Right cardiac atrium (tissue), 5 donors: ENCODE data around the gene MACROD2. TPM values are rescaled to one million over a fixed set of nuclear protein-coding genes. Genes with fewer than 3 reads are reported as not detected.
A peak's percentile ranks its signal among the peaks of the same experiment; 100 is the strongest.
"Not testable (repeated sequence)": the region's sequence is repeated elsewhere in the genome, so short reads cannot be mapped to it uniquely, and the experiment has no call there.

Source experiments
- ATAC-seq, 2 donors: fragments of 200-7000 bp; cut with Tn5 transposase; one replicate each; pipeline versions ENCODE4 v1.8.0 to v1.9.1; 2020; ENCODE audit warnings: moderate library complexity in 2 of 2, mild to moderate bottlenecking in 1 of 2
- DNase-seq, 3 donors: peaks; one replicate each; pipeline ENCODE4 v3.0.0-alpha.2; 2020
- H3K27ac ChIP-seq: one replicate; pipeline ENCODE4 v1.5.1; 2013; ENCODE audit warnings: mild to moderate bottlenecking, low read length, control low read depth, moderate library complexity
- H3K27me3 ChIP-seq: one replicate; pipeline ENCODE4 v1.6.1; 2013; ENCODE audit not compliant: control insufficient read depth, insufficient read depth
- H3K4me1 ChIP-seq: one replicate; pipeline ENCODE4 v1.6.1; 2013; ENCODE audit warnings: low read length; ENCODE audit not compliant: control insufficient read depth, insufficient read depth
- H3K4me3 ChIP-seq: one replicate; pipeline ENCODE4 v1.5.1; 2013; ENCODE audit warnings: low read length, control low read depth
- H3K9me3 ChIP-seq: one replicate; pipeline ENCODE4 v1.6.1; 2013; ENCODE audit warnings: low read length; ENCODE audit not compliant: control insufficient read depth
- WGBS: extraction: QIAGEN DNeasy Blood & Tissue Kit; methylation state at CpG from one replicate; pipeline ENCODE4 v1.1.7; 2013; 5-methylcytosine and 5-hydroxymethylcytosine counted together
- intact Hi-C, 4 donors: fragments of 100-400 bp; cut with DNase I; formaldehyde crosslinking; loops; one replicate each; pipeline versions ENCODE4 v1.11.0 to v1.14.0; 2022 to 2023
- polyA plus RNA-seq: library from polyadenylated mRNA; stranded (reverse); fragments of 200-250 nt; gene quantifications from one replicate; pipeline ENCODE4 v1.2.3, GENCODE V29; 2013
- total RNA-seq, 4 donors: library from RNA; stranded (reverse); fragmentation: NEBNext Ultra II Directional; extraction: Animal tissue kit (Norgen Biotek cat#: 25700); gene quantifications; one replicate each; pipeline ENCODE4 v1.2.1, GENCODE V29; 2021
- donor health status: healthy with polysubstance abuse.
- donor health status: DM: no; HTN: yes; CAD: no.
- donor health status: DM: no; HTN: no; CAD: no.
- donor health status: DM: no; HTN: yes; CAD: no; lungs with severe emphysema.
- donor health status: DM: yes; HTN: yes; CAD: no.

The MACROD2 gene
- total and polyA plus RNA-seq, 5 donors = 0.61 to 4.4 (median 2.4) TPM

GRCh38 chr20:15178581-15178980 lies 1183.3 kb downstream of the MACROD2 start:
- DNase-seq (no peak), ATAC-seq (no peak)
- H3K27ac ChIP-seq = no peak overlapping the region
- intact Hi-C loops = no loop called here
- no peaks in the 10 kb centered on the region for H3K9me3 ChIP-seq
- H3K4me1 ChIP-seq = no peaks in the 10 kb centered on the region
- no peaks in the 10 kb centered on the region for H3K27me3 ChIP-seq
- H3K4me3 ChIP-seq = no peak overlapping the region

DNA sequence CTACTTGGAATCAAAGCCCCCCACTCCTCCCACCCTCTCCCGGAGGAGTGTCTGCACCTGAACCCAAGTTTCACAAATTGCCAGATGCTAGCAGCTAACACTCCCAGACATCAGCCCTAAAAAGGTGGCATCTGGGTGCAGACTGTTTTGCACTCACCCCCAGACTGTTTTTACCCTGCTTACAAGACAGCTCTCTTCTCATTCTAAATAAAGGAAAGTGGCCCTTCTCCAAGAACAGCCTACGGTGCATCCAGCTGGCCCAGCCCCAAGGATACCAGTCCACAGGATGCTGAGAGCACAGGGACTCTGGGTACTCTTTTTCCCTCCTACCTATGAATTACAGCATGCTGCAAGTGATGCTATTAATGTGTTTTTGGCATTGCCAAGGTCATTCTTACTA lies 1184.1 kb downstream of the MACROD2 start:
- ATAC-seq = peak in 1 of 2 donors; percentile 45
- WGBS = 54% methylated on average over 2 of the region's 2 CpGs
- DNase-seq = peak in 1 of 3 donors; percentile 57
- no peaks in the 10 kb centered on the region for H3K4me1 ChIP-seq
- H3K4me3 ChIP-seq = no peak overlapping the region
- H3K27me3 ChIP-seq = no peaks in the 10 kb centered on the region
- no peaks in the 10 kb centered on the region for H3K9me3 ChIP-seq
- no peak overlapping the region for H3K27ac ChIP-seq
- intact Hi-C loops = no loop called here

- H3K9me3 ChIP-seq = no peaks in the 10 kb centered on the region
- intact Hi-C loops = no loop called here
- H3K27me3 ChIP-seq = no peaks in the 10 kb centered on the region
- DNase-seq (no peak), ATAC-seq (no peak)
- H3K4me3 ChIP-seq = no peak overlapping the region
- H3K27ac ChIP-seq = no peak overlapping the region
- H3K4me1 ChIP-seq = no peaks in the 10 kb centered on the region
- 97% methylated on average over 3 of the region's 3 CpGs for WGBS
These were observed 1184.5 kb downstream of the MACROD2 start for GRCh38 chr20:15179781-15180180.

DNA sequence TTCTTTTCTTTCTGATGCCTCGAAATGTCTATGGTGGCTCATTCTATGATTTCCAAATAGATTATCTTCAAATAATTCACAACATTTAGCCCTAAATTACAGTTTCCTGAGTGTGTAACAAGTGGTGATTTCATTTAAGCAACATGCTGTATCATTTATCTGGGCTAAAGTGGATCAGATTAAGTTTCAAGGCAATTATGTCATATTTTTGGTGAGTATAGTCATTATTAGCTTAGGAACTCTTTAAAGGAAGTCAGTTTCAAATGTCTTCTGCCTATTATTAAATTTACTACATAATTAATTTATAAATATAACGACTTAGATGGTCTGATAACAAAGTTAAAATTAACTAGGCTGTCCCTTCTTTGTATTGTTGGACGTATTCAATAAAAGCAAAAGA lies 1190.0 kb downstream of the MACROD2 start:
- no peaks in the 10 kb centered on the region for H3K4me1 ChIP-seq
- intact Hi-C loops = no loop called here
- 70% methylated on average over 3 of the region's 3 CpGs for WGBS
- H3K9me3 ChIP-seq = no peaks in the 10 kb centered on the region
- DNase-seq = no peak
- ATAC-seq = no peak
- no peak overlapping the region for H3K4me3 ChIP-seq
- H3K27me3 ChIP-seq = no peaks in the 10 kb centered on the region
- no peak overlapping the region for H3K27ac ChIP-seq

DNA sequence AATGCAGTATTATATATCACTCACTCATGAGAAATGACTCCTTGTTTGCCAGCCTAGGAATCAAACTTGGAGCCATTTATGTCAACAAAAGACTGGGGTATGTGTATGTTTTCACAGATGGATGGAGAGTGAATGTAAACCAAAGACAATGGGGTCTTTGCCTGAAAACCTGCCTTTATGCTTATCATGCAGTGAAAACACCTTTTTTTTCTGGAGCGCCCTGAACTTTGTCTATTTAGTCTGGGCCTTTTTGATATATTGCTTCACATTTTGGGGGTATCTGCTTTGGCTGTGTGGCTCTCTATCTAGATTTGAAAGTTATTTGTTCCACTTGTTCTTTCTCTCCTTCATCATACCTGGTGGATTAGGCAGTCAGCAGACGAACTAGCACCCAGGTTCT lies 1190.6 kb downstream of the MACROD2 start:
- ATAC-seq (no peak), DNase-seq (no peak)
- Histone ChIP-seq H3K4me1 (no peaks in the 10 kb centered on the region), H3K4me3 (no peak overlapping the region), H3K27me3 (no peaks in the 10 kb centered on the region), H3K27ac (no peak overlapping the region), H3K9me3 (no peaks in the 10 kb centered on the region)
- intact Hi-C loops = no loop called here
- whole genome bisulfite sequencing = 61% methylated on average over 2 of the region's 2 CpGs

DNA sequence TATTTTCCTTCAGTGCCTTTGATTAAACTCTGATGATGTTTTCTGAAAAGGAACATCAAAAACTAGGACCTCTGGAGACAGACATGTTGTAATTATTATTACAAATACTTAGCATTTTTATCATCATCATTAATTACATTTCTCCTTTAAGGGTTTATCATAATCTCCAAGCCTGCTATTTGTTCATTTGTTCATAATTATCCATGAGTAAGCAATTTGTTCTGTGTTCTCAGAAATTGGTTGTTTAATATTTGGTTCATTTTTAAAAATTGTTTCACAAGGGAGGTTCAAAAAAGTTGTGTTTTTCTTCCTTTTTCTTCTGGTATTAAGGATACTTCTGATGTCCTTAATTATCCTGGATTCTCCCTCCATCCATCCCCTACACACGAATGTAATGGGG lies 1192.3 kb downstream of the MACROD2 start:
- intact Hi-C loops = no loop called here
- Histone ChIP-seq H3K4me1 (no peaks in the 10 kb centered on the region), H3K27ac (no peak overlapping the region), H3K9me3 (no peaks in the 10 kb centered on the region), H3K27me3 (no peaks in the 10 kb centered on the region), H3K4me3 (no peak overlapping the region)
- DNase-seq = no peak
- ATAC-seq = no peak
- WGBS = 87% methylated on average over 1 of the region's 1 CpG

GRCh38 chr20:15188415-15188814 lies 1193.1 kb downstream of the MACROD2 start:
- WGBS = 87% methylated on average over 3 of the region's 3 CpGs
- no peak for DNase-seq
- no peak overlapping the region for H3K4me3 ChIP-seq
- H3K4me1 ChIP-seq = no peaks in the 10 kb centered on the region
- H3K27ac ChIP-seq = no peak overlapping the region
- H3K9me3 ChIP-seq = no peaks in the 10 kb centered on the region
- intact Hi-C loops = no loop called here
- no peak for ATAC-seq
- no peaks in the 10 kb centered on the region for H3K27me3 ChIP-seq

DNA sequence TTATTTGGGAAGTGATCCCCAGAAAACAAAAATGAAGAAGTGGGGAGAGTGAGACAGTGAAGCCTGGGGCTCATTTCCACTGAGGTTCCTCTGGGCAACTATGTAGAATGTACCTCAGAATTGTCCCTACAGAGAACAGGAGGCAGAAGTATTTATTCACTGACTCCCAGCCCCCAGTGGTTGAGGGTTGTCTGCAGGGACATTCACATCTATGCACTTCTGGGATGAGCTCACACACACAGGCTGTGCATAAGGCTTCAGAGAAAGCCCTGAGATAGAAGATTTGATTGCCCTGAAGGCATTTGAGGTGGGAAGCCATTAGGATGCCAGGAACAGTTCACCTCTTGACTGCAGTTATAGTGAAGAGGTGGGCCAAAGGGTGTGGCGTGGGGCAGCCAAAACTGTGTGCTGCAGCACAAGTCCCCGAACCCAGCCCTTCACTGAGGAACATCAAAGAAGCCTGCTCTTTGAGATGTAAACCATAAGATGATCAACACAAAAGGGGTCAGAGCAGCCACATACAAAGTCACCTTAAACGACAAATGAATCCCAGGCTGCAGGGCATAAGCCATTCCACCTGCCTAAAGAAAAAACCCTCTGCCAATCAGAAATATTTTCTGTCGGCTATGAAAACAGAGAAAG lies 1195.9 kb downstream of the MACROD2 start:
- H3K4me3 ChIP-seq = no peak overlapping the region
- intact Hi-C loops = no loop called here
- H3K9me3 ChIP-seq = no peaks in the 10 kb centered on the region
- no peaks in the 10 kb centered on the region for H3K4me1 ChIP-seq
- no peaks in the 10 kb centered on the region for H3K27me3 ChIP-seq
- ATAC-seq = no peak
- WGBS = 67% methylated on average over 4 of the region's 4 CpGs
- DNase-seq = no peak
- H3K27ac ChIP-seq = no peak overlapping the region

DNA sequence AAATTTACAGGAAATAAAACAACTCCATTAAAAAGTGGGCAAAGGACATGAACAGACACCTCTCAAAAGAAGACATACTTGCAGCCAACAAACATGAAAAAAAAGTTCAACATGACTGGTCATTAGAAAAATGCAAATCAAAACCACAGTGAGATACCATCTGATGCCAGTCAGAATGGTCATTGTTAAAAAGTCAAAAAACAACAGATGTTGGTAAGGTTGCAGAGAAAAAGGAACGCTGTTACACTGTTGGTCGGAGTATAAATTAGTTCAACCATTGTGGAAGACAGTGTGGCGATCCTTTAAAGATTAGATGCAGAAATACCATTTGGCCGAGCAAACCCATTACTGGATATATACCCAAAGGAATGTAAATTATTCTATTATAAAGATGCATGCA lies 1200.1 kb downstream of the MACROD2 start:
- ATAC-seq (no peak), DNase-seq (no peak)
- Histone ChIP-seq H3K27ac (no peak overlapping the region), H3K4me1 (no peaks in the 10 kb centered on the region), H3K27me3 (no peaks in the 10 kb centered on the region), H3K9me3 (no peaks in the 10 kb centered on the region), H3K4me3 (no peak overlapping the region)
- 96% methylated on average over 4 of the region's 4 CpGs for WGBS
- intact Hi-C loops = no loop called here

GRCh38 chr20:15196547-15197255 lies 1201.4 kb downstream of the MACROD2 start:
- no peak overlapping the region for H3K4me3 ChIP-seq
- intact Hi-C loops = no loop called here
- H3K27ac ChIP-seq = no peak overlapping the region
- no peaks in the 10 kb centered on the region for H3K4me1 ChIP-seq
- no peak for DNase-seq
- no peaks in the 10 kb centered on the region for H3K27me3 ChIP-seq
- WGBS = 76% methylated on average over 3 of the region's 3 CpGs
- no peak for ATAC-seq
- no peaks in the 10 kb centered on the region for H3K9me3 ChIP-seq

- H3K27me3 ChIP-seq, H3K9me3 ChIP-seq, H3K27ac ChIP-seq, DNase-seq, intact Hi-C loops, H3K4me3 ChIP-seq, ATAC-seq, H3K4me1 ChIP-seq: not testable (repeated sequence)
- WGBS = 96% methylated on average over 10 of the region's 10 CpGs
These were observed 1202.7 kb downstream of the MACROD2 start for GRCh38 chr20:15198017-15198416.
